ENCODE measurements around the gene PSMD8.
A peak's percentile ranks its signal among the peaks of the same experiment; 100 is the strongest.
"Not testable (repeated sequence)": the region's sequence is repeated elsewhere in the genome, so short reads cannot be mapped to it uniquely, and the experiment has no call there.

Gene PSMD8

GRCh38 chr19:38336638-38337359 lies 37.6 kb upstream of the PSMD8 start:
- in situ Hi-C loops (cut with HindIII; ENCODE audit: low sequenced_read_pairs): no loop called here
- H3K4me3 ChIP-seq (ENCODE audit: low read depth, low read length): peak overlapping the region; percentile 55
- no peak for TF ChIP-seq CTCF (IDR thresholded peaks at IDR 0.05; ENCODE audit: low read depth, low read length)
- peak; percentile 92 for DNase-seq (ENCODE audit: low read depth, low spot score)

GRCh38 chr19:38337360-38337653 lies 37.1 kb upstream of the PSMD8 start:
- TF ChIP-seq CTCF (IDR thresholded peaks at IDR 0.05; ENCODE audit: low read depth, low read length): no peak
- DNase-seq (ENCODE audit: low read depth, low spot score): no peak
- H3K4me3 ChIP-seq (ENCODE audit: low read depth, low read length): peak overlapping the region; percentile 55
- in situ Hi-C loops (cut with HindIII; ENCODE audit: low sequenced_read_pairs): no loop called here

- DNase-seq (ENCODE audit: low read depth, low spot score); in situ Hi-C loops (cut with HindIII; ENCODE audit: low sequenced_read_pairs); H3K4me3 ChIP-seq (ENCODE audit: low read depth, low read length): not testable (repeated sequence)
These were observed 35.4 kb upstream of the PSMD8 start for GRCh38 chr19:38339011-38339410.

GRCh38 chr19:38340927-38341326 lies 33.4 kb upstream of the PSMD8 start:
- H3K4me3 ChIP-seq (ENCODE audit: low read depth, low read length): no peak overlapping the region
- DNase-seq (ENCODE audit: low read depth, low spot score): no peak
- in situ Hi-C loops (cut with HindIII; ENCODE audit: low sequenced_read_pairs): no loop called here
- TF ChIP-seq CTCF (IDR thresholded peaks at IDR 0.05; ENCODE audit: low read depth, low read length): no peak

GRCh38 chr19:38346837-38347236 lies 27.5 kb upstream of the PSMD8 start:
- in situ Hi-C loops (cut with HindIII; ENCODE audit: low sequenced_read_pairs): no loop called here
- no peak overlapping the region for H3K4me3 ChIP-seq (ENCODE audit: low read depth, low read length)
- no peak for TF ChIP-seq CTCF (IDR thresholded peaks at IDR 0.05; ENCODE audit: low read depth, low read length)
- DNase-seq (ENCODE audit: low read depth, low spot score): no peak

- no peak for TF ChIP-seq CTCF (IDR thresholded peaks at IDR 0.05; ENCODE audit: low read depth, low read length)
- in situ Hi-C loops (cut with HindIII; ENCODE audit: low sequenced_read_pairs): no loop called here
- H3K4me3 ChIP-seq (ENCODE audit: low read depth, low read length): no peak overlapping the region
- no peak for DNase-seq (ENCODE audit: low read depth, low spot score)
These were observed 23.5 kb upstream of the PSMD8 start for GRCh38 chr19:38350883-38351282.

- no peak for DNase-seq (ENCODE audit: low read depth, low spot score)
- no peak overlapping the region for H3K4me3 ChIP-seq (ENCODE audit: low read depth, low read length)
- TF ChIP-seq CTCF (IDR thresholded peaks at IDR 0.05; ENCODE audit: low read depth, low read length): no peak
- in situ Hi-C loops (cut with HindIII; ENCODE audit: low sequenced_read_pairs): no loop called here
These were observed 22.4 kb upstream of the PSMD8 start for GRCh38 chr19:38351865-38352395.
